Measurements from ENCODE around the gene SDR42E1.

GRCh38 chr16:81995651-81996050 is 15.6 kb downstream of the SDR42E1 start:
- no peak for TF ChIP-seq POLR2AphosphoS5 (IDR thresholded peaks at IDR 0.05)
- TF ChIP-seq POLR2A (IDR thresholded peaks at IDR 0.05) = no peak
- TF ChIP-seq CTCF (IDR thresholded peaks at IDR 0.05) = no peak
